ENCODE measurements around the gene APLP2. TPM values are rescaled to one million over a fixed set of nuclear protein-coding genes. Genes with fewer than 3 reads are reported as not detected.

Gene APLP2
- total RNA-seq, 4 donors from 2014 or later, result 86.6 to 530 (median 347) TPM

DNA sequence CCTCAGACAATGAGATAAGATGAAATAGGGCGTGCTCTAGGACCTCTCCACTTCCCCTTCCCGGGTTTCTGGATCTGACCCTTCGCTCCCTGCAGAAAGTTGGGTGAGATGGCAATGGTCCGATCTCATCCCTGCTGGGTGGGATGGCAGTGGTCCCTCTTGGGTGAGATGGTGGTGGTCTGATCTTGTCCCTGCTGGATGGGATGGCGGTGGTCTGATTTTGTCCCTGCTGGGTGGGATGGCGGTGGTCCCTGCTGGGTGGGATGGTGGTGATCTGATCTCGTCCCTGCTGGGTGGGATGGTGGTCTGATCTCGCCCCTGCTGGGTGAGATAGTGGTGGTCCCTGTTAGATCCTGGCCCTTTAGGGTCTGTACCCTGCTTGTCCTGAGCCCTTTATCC, 111.2 kb downstream of the APLP2 start:
- Histone ChIP-seq H3K4me3 (peak overlapping the region in 2 of 4 donors; percentile 25 to 33), H3K4me1 (peaks cover 3 to 56% (median 26%) of the 10 kb centered on the region in 4 donors), H3K27me3 (no peaks in the 10 kb centered on the region), H3K27ac (peak overlapping the region; percentile 74 to 97 (median 93)), H3K9me3 (no peaks in the 10 kb centered on the region), H3K36me3 (no peaks in the 10 kb centered on the region)
- no peak for DNase-seq
- TF ChIP-seq, protein P1, sequence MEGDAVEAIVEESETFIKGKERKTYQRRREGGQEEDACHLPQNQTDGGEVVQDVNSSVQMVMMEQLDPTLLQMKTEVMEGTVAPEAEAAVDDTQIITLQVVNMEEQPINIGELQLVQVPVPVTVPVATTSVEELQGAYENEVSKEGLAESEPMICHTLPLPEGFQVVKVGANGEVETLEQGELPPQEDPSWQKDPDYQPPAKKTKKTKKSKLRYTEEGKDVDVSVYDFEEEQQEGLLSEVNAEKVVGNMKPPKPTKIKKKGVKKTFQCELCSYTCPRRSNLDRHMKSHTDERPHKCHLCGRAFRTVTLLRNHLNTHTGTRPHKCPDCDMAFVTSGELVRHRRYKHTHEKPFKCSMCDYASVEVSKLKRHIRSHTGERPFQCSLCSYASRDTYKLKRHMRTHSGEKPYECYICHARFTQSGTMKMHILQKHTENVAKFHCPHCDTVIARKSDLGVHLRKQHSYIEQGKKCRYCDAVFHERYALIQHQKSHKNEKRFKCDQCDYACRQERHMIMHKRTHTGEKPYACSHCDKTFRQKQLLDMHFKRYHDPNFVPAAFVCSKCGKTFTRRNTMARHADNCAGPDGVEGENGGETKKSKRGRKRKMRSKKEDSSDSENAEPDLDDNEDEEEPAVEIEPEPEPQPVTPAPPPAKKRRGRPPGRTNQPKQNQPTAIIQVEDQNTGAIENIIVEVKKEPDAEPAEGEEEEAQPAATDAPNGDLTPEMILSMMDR (IDR thresholded peaks at IDR 0.05), result no peak
- TF ChIP-seq POLR2A (IDR thresholded peaks at IDR 0.05), result no peak

DNA sequence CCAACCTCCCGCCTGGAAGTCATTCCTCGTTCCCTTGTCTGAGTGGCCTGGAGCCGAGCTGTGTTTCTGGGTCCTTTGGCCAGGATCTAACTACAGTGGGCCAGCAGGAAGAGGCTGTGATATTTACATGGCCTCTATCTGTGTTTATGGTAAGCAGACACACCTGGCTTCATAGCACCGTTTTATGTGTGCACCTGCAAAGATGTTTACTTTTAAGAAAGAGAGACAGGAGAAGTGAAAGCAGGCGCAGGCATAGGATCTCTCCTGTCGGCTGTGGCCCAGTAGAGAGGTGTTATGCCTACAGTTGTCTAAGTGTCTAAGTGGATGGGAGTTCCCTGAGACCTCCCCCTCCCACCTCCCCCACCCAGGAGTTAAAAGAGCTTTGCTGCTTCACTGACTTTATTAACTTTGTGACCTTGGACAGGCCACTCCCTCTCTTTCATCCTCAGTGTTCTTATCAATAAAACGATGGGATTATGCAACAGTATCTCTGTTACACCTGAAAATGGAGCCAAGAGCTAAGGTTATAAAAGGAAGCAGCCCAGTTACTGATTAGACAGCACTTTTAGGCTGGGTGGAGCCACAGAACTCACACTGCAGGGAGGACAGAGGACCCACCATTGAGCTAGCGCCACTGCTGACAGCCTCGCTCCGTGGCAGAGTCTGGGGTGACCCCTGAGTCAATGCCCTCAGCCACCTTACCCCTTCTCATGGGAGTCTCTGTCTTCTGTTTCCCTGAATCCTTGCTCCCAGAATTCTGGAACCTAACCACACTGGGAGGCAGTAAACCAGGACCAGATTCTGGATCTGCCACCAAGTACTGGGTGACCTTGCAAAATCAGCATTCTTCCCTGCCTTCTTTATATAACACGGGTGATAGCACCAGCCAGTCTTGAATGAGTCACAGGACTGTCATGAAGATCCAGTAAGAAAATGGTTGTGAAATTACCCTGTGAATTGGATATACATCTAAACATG, 111.9 kb downstream of the APLP2 start:
- Histone ChIP-seq H3K27ac (peak overlapping the region; percentile 74 to 97 (median 93)), H3K4me3 (peak overlapping the region in 2 of 4 donors; percentile 25 to 33), H3K27me3 (no peaks in the 10 kb centered on the region), H3K4me1 (peaks cover 3 to 61% (median 26%) of the 10 kb centered on the region in 4 donors), H3K36me3 (no peaks in the 10 kb centered on the region), H3K9me3 (no peaks in the 10 kb centered on the region)
- TF ChIP-seq POLR2A (IDR thresholded peaks at IDR 0.05), result peak; percentile 37 to 59
- TF ChIP-seq, protein P1 (IDR thresholded peaks at IDR 0.05), result no peak
- DNase-seq, result peak; percentile 76 to 91 (median 81)

DNA sequence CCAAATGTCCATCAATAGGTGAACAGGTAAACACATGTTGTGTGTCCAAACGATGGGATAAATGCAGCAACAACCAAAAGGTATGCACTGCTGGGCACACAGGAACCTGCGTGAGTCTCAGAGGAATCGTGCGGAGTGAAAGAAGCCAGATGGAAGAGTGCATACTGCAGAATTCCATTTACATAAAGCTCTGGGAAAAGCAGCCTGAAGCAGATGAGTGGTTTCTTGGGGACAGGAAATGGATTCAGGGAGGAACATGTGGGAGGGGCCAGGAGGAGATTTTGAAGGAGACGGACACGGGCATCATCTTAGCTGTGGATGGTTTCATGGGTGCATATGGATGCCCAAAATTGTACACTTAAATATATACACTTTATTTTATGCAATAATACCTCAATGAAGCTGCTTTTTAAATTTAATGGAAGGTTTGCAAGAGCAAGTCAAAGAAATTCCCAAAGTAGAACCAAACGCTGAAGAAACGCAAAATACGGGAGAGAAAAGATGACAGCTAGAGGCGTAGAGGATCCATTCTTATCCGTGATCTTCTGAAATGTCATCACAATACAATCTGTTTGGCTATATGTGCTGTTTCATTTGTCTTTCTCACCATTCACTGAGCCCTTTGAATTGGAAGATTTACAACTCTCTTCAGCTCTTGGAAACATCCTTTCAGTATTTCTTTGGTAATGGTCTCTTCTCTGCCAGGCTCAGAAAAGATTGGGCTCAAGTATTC, 114.3 kb downstream of the APLP2 start:
- Histone ChIP-seq H3K4me3 (no peak overlapping the region), H3K9me3 (no peaks in the 10 kb centered on the region), H3K27me3 (no peaks in the 10 kb centered on the region), H3K36me3 (no peaks in the 10 kb centered on the region), H3K4me1 (peaks cover 0 to 61% (median 19%) of the 10 kb centered on the region in 4 donors), H3K27ac (no peak overlapping the region)
- TF ChIP-seq, protein P1 (IDR thresholded peaks at IDR 0.05), result no peak
- TF ChIP-seq POLR2A (IDR thresholded peaks at IDR 0.05), result no peak
- DNase-seq, result no peak

DNA sequence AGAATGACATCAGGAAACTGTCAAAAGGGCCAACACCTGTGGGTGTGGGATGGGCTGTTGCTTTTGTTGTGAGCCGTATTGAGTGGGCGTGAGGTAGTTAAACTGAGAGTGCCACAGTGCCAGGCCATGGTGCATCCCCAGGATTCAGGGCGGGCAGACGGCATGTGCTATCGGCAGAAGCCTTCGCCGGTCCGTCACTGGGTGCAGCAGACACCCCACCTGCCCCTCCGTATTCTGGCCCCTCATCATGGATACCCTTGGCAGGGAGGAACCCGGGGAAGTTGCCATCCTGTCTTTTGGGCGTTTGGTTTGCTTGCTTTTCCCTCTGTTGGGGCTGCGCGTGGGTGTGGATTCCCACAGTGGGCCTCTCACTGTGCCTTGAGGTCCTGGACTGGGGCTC, 117.4 kb downstream of the APLP2 start:
- TF ChIP-seq, protein P1 (IDR thresholded peaks at IDR 0.05), result no peak
- TF ChIP-seq POLR2A (IDR thresholded peaks at IDR 0.05), result no peak
- Histone ChIP-seq H3K4me1 (peaks cover 0 to 58% (median 12%) of the 10 kb centered on the region in 4 donors), H3K27ac (peak overlapping the region in 1 of 4 donors; percentile 98), H3K36me3 (peaks cover 0 to 12% (median 0%) of the 10 kb centered on the region in 3 donors), H3K27me3 (no peaks in the 10 kb centered on the region), H3K9me3 (no peaks in the 10 kb centered on the region), H3K4me3 (no peak overlapping the region)
- DNase-seq, result no peak

DNA sequence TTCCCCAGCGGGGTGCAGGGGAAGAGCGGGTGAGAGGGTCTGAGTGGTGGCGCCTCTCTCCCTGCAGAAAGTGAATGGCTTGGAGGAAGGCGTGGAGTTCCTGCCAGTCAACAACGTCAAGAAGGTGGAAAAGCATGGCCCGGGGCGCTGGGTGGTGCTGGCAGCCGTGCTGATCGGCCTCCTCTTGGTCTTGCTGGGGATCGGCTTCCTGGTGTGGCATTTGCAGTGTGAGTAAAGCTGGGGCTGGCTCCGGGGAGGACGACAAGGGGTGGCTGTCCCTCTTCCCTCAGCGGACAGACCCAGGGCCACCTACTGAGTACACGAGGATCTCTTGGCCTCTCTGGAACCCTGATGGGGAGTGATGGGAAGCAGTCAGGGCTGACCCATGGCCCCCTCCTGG, 118.4 kb downstream of the APLP2 start:
- no peaks in the 10 kb centered on the region for H3K9me3 ChIP-seq
- peaks cover 0 to 53% (median 8%) of the 10 kb centered on the region in 4 donors for H3K4me1 ChIP-seq
- no peaks in the 10 kb centered on the region for H3K27me3 ChIP-seq
- DNase-seq, result no peak
- TF ChIP-seq POLR2A (IDR thresholded peaks at IDR 0.05), result no peak
- TF ChIP-seq, protein P1 (IDR thresholded peaks at IDR 0.05), result no peak
- H3K36me3 ChIP-seq, result peaks cover 0 to 16% (median 0%) of the 10 kb centered on the region in 3 donors
- H3K4me3 ChIP-seq, result no peak overlapping the region
- peak overlapping the region in 3 of 4 donors; percentile 76 to 99 (median 98) for H3K27ac ChIP-seq

Measured in Peyer's patch (tissue), 4 donors.